Measurements from ENCODE around the gene SYNPO2. TPM values are rescaled to one million over a fixed set of nuclear protein-coding genes. Genes with fewer than 3 reads are reported as not detected.

SYNPO2 gene
- total RNA-seq, 3 donors from 2014 or later (not counting 1 experiment from before 2014, with no cell fraction given): 0.18 to 0.85 (median 0.56) TPM

DNA sequence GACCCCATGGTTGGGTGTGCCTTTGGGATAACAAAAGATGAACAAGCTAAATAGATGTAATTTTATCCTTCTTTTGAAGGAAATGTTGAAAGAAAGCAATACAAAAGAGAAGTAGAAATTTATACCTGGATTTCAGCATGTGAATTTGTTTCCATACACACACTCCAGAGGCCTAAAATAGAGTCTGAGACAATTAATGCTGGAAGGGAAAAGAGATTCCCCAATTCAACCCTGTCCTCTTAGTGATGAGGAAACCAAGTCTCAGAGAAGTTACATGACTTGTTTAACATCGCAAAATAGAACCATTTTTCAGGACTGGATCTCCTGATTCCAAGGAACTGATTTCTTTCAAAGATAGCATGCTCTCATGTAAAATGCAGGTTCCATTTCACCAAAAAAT is 209.7 kb downstream of the SYNPO2 start:
- Histone ChIP-seq H3K27me3 (ENCODE audit: control insufficient read depth, insufficient read depth, low read length) (no peaks in the 10 kb centered on the region), H3K36me3 (ENCODE audit: control insufficient read depth, insufficient read depth, low read length) (no peaks in the 10 kb centered on the region), H3K4me3 (ENCODE audit: low read length) (no peak overlapping the region), H3K27ac (ENCODE audit: low read length) (no peak overlapping the region), H3K4me1 (ENCODE audit: control insufficient read depth, insufficient read depth, low read length) (no peaks in the 10 kb centered on the region), H3K9me3 (ENCODE audit: control insufficient read depth, insufficient read depth, low read length) (no peaks in the 10 kb centered on the region)
- Mint-ChIP-seq H3K4me3 (no peak overlapping the region), H3K27me3 (ENCODE audit: low read depth in 2 of 2) (peaks cover 3 to 11% of the 10 kb centered on the region in 2 donors), H3K4me1 (no peaks in the 10 kb centered on the region), H3K27ac (no peak overlapping the region), H3K9me3 (no peaks in the 10 kb centered on the region), H3K36me3 (no peaks in the 10 kb centered on the region)
- no peak for TF ChIP-seq CTCF (IDR thresholded peaks at IDR 0.05)
- ATAC-seq (no peak), DNase-seq (no peak)
- 100% methylated on average over 1 of the region's 1 CpG for WGBS (ENCODE audit: insufficient coverage)
- intact Hi-C loops (cut with micrococcal nuclease): no loop called here

DNA sequence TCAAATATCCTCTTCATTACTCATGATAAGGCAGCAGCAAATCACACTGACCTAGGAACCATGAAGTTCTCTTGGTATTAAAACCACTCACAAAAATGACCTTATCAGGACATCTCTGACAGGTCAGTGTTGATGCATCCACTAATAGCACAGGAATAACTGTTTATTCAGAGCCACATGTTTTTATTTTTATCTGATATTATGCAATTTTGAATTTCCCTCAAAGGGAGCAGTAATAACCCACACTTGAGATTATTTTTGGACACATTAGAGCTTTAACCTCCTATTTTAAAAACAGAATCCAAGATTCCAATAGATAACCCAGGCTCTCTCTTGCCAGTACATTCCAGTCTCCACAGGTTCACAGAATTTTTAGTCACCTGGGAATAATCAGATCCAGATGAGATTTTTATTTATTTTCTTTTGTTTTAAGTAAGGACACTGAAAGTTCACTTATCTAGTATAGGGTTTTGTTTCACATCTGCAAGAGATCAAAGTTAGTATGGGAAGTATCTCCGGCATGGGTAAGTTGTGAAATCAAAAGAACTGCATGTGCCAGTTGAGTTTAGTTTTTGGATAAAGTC is 210.7 kb downstream of the SYNPO2 start:
- WGBS (ENCODE audit: insufficient coverage): 0% methylated on average over 1 of the region's 1 CpG
- Histone ChIP-seq H3K9me3 (ENCODE audit: control insufficient read depth, insufficient read depth, low read length) (no peaks in the 10 kb centered on the region), H3K36me3 (ENCODE audit: control insufficient read depth, insufficient read depth, low read length) (no peaks in the 10 kb centered on the region), H3K4me1 (ENCODE audit: control insufficient read depth, insufficient read depth, low read length) (no peaks in the 10 kb centered on the region), H3K27me3 (ENCODE audit: control insufficient read depth, insufficient read depth, low read length) (no peaks in the 10 kb centered on the region), H3K4me3 (ENCODE audit: low read length) (no peak overlapping the region), H3K27ac (ENCODE audit: low read length) (no peak overlapping the region)
- Mint-ChIP-seq H3K27me3 (ENCODE audit: low read depth in 2 of 2) (peaks cover 3 to 11% of the 10 kb centered on the region in 2 donors), H3K36me3 (no peaks in the 10 kb centered on the region), H3K4me1 (no peaks in the 10 kb centered on the region), H3K27ac (no peak overlapping the region), H3K9me3 (no peaks in the 10 kb centered on the region), H3K4me3 (no peak overlapping the region)
- no peak for DNase-seq
- ATAC-seq: peak in 1 of 3 donors; percentile 35
- intact Hi-C loops (cut with micrococcal nuclease): no loop called here
- TF ChIP-seq CTCF (IDR thresholded peaks at IDR 0.05): no peak

DNA sequence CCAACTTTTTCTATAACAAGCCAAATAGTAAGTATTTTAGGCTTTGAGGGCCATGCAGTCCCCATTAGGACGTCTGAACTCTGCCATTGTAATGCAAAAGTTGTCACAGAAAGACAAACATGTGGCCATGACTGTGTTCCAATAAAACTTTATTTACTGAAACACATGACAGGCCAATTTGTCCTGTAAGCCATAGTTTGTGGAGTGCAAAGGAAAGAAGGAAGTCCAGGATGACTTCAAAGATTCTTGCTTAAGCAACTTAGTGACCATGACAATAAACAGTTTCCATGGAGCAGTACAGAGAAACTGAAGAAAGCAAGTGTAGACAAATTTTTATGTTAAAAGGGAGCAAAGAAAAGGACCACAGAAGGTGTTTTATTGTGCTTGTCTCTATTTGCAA is 212.0 kb downstream of the SYNPO2 start:
- intact Hi-C loops (cut with micrococcal nuclease): no loop called here
- Histone ChIP-seq H3K4me3 (ENCODE audit: low read length) (no peak overlapping the region), H3K9me3 (ENCODE audit: control insufficient read depth, insufficient read depth, low read length) (no peaks in the 10 kb centered on the region), H3K27ac (ENCODE audit: low read length) (no peak overlapping the region), H3K27me3 (ENCODE audit: control insufficient read depth, insufficient read depth, low read length) (no peaks in the 10 kb centered on the region), H3K36me3 (ENCODE audit: control insufficient read depth, insufficient read depth, low read length) (no peaks in the 10 kb centered on the region), H3K4me1 (ENCODE audit: control insufficient read depth, insufficient read depth, low read length) (no peaks in the 10 kb centered on the region)
- no peaks in the 10 kb centered on the region for H3K9me3 Mint-ChIP-seq
- 82% methylated on average over 1 of the region's 1 CpG for WGBS (ENCODE audit: insufficient coverage)
- no peak for ATAC-seq
- TF ChIP-seq CTCF (IDR thresholded peaks at IDR 0.05): no peak
- no peaks in the 10 kb centered on the region for H3K4me1 Mint-ChIP-seq
- no peaks in the 10 kb centered on the region for H3K36me3 Mint-ChIP-seq
- H3K27ac Mint-ChIP-seq: no peak overlapping the region
- H3K4me3 Mint-ChIP-seq: no peak overlapping the region
- DNase-seq: no peak
- H3K27me3 Mint-ChIP-seq (ENCODE audit: low read depth in 2 of 2): peaks cover 3 to 11% of the 10 kb centered on the region in 2 donors

DNA sequence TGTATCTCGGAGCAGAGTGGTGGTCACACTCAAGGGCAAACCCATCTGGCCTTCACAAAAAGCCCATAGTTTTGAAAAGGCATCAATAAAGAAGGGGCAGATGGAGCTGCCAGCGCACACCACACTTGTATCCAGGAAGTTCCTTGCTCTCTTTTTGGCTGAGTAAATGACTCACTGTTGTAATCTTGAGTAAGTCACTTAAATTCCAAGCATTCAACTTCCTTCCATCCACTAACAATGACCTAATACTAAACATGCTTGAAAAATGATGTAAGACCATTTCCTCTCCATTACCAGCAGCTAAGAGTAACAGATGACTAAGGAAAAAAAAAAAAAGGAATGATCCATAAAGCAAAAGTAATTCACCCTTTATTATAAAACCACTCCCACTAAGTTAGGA is 214.6 kb downstream of the SYNPO2 start:
- ATAC-seq (no peak), DNase-seq (no peak)
- no peaks in the 10 kb centered on the region for H3K9me3 Mint-ChIP-seq
- Histone ChIP-seq H3K27me3 (ENCODE audit: control insufficient read depth, insufficient read depth, low read length) (no peaks in the 10 kb centered on the region), H3K4me1 (ENCODE audit: control insufficient read depth, insufficient read depth, low read length) (no peaks in the 10 kb centered on the region), H3K36me3 (ENCODE audit: control insufficient read depth, insufficient read depth, low read length) (no peaks in the 10 kb centered on the region), H3K9me3 (ENCODE audit: control insufficient read depth, insufficient read depth, low read length) (no peaks in the 10 kb centered on the region), H3K27ac (ENCODE audit: low read length) (no peak overlapping the region), H3K4me3 (ENCODE audit: low read length) (no peak overlapping the region)
- no peak overlapping the region for H3K4me3 Mint-ChIP-seq
- peaks cover 0 to 4% of the 10 kb centered on the region in 2 donors for H3K4me1 Mint-ChIP-seq
- no peak overlapping the region for H3K27ac Mint-ChIP-seq
- no peaks in the 10 kb centered on the region for H3K36me3 Mint-ChIP-seq
- intact Hi-C loops (cut with micrococcal nuclease): no loop called here
- TF ChIP-seq CTCF (IDR thresholded peaks at IDR 0.05): no peak
- 42% methylated on average over 2 of the region's 2 CpGs for WGBS (ENCODE audit: insufficient coverage)
- H3K27me3 Mint-ChIP-seq (ENCODE audit: low read depth in 2 of 2): peaks cover 3 to 11% of the 10 kb centered on the region in 2 donors

Measured in natural killer cell (primary cell).